IMR-90 (cell line): ENCODE data around the gene OPA3. TPM values are rescaled to one million over a fixed set of nuclear protein-coding genes. Genes with fewer than 3 reads are reported as not detected.

Experiments
- ATAC-seq: fragments of 200-7000 bp; cut with Tn5 transposase; 2 replicates; pipeline ENCODE4 v1.9.1; 2020; ENCODE audit warnings: low read depth, mild to moderate bottlenecking, moderate library complexity
- BruUV-seq: library from RNA; stranded (reverse); fragments of 400-500 nt; replicated peaks from 2 replicates; lab custom pipeline; 2021; lab: Mats Ljungman, UMichigan
- CTCF ChIA-PET: fragments of 300-600 bp; formaldehyde crosslinking; extraction: SDS; loops from one replicate; lab custom pipeline; 2021; ENCODE audit warnings: antibody characterized with exemption; lab: Yijun Ruan, JAX
- POLR2A ChIA-PET: fragments of 300-600 bp; sonication (Branson Sonifier 250); formaldehyde crosslinking; loops from one replicate; lab custom pipeline; 2022; ENCODE audit warnings: antibody characterized with exemption; ENCODE audit not compliant: unreplicated experiment; lab: Charles Lee
- DNase-seq: peaks from one replicate; pipeline ENCODE4 v3.0.0; 2013
- H2AFZ ChIP-seq: replicated peaks from 2 replicates; pipeline ENCODE3; 2013; ENCODE audit warnings: low read length, mild to moderate bottlenecking; ENCODE audit not compliant: poor library complexity
- H2AK5ac ChIP-seq: 2 replicates; pipeline ENCODE4 v1.6.1; 2013; ENCODE audit warnings: low read depth, low read length, inconsistent platforms
- H2AK9ac ChIP-seq: replicated peaks from 2 replicates; pipeline ENCODE3; 2013; ENCODE audit warnings: mild to moderate bottlenecking, low read depth, low read length, moderate library complexity; ENCODE audit not compliant: poor library complexity
- H2BK120ac ChIP-seq: 2 replicates; pipeline ENCODE4 v1.6.1; 2013; ENCODE audit warnings: low read depth, low read length, inconsistent platforms
- H2BK15ac ChIP-seq: 3 replicates; pipeline ENCODE4 v1.6.1; 2013; ENCODE audit warnings: low read depth, low read length, inconsistent platforms
- H2BK20ac ChIP-seq: 2 replicates; pipeline ENCODE4 v1.6.1; 2013; ENCODE audit warnings: low read depth, mild to moderate bottlenecking, inconsistent platforms, low read length, moderate library complexity
- H2BK5ac ChIP-seq: 2 replicates; pipeline ENCODE4 v1.6.1; 2013; ENCODE audit warnings: mild to moderate bottlenecking, low read depth, low read length, inconsistent platforms; ENCODE audit not compliant: poor library complexity, severe bottlenecking
- H3K14ac ChIP-seq: replicated peaks from 2 replicates; pipeline ENCODE4 v1.6.1; 2013; ENCODE audit warnings: low read depth, low read length, inconsistent platforms
- H3K18ac ChIP-seq: 2 replicates; pipeline ENCODE4 v1.6.1; 2013; ENCODE audit warnings: low read depth, low read length, control low read depth
- H3K23ac ChIP-seq: 2 replicates; pipeline ENCODE4 v1.6.1; 2013; ENCODE audit warnings: low read depth, low read length, inconsistent platforms
- H3K27ac ChIP-seq: 2 replicates; pipeline ENCODE4 v1.5.1; 2013; ENCODE audit warnings: mild to moderate bottlenecking, control low read depth, low read length; ENCODE audit not compliant: insufficient read depth
- H3K27me3 ChIP-seq: 2 replicates; pipeline ENCODE4 v1.6.1; 2013; ENCODE audit warnings: low read length; ENCODE audit not compliant: control insufficient read depth, insufficient read depth
- H3K36me3 ChIP-seq: 2 replicates; pipeline ENCODE4 v1.6.1; 2013; ENCODE audit warnings: low read length, mixed read lengths; ENCODE audit not compliant: control insufficient read depth, insufficient read depth
- H3K4ac ChIP-seq: 2 replicates; pipeline ENCODE4 v1.6.1; 2013; ENCODE audit warnings: low read depth, low read length, inconsistent platforms
- H3K4me1 ChIP-seq: 2 replicates; pipeline ENCODE4 v1.6.1; 2013; ENCODE audit warnings: low read length, mixed read lengths; ENCODE audit not compliant: control insufficient read depth, insufficient read depth
- H3K4me2 ChIP-seq: 2 replicates; pipeline ENCODE4 v1.6.1; 2013; ENCODE audit warnings: low read depth, mild to moderate bottlenecking, control low read depth, low read length, moderate library complexity
- H3K4me3 ChIP-seq: 2 replicates; pipeline ENCODE4 v1.5.1; 2013; ENCODE audit warnings: low read depth, mild to moderate bottlenecking, control low read depth, low read length, moderate library complexity; ENCODE audit not compliant: insufficient read depth
- H3K56ac ChIP-seq: 2 replicates; pipeline ENCODE4 v1.6.1; 2013; ENCODE audit warnings: low read length, inconsistent platforms; ENCODE audit not compliant: insufficient read depth; ENCODE audit errors: extremely low read depth
- H3K79me1 ChIP-seq, 2 experiments: 2 replicates each; pipeline ENCODE4 v1.6.1; 2013; ENCODE audit warnings: low read length in 2 of 2, inconsistent platforms in 1 of 2, low read depth in 1 of 2
- H3K9ac ChIP-seq: 2 replicates; pipeline ENCODE4 v1.6.1; 2013; ENCODE audit warnings: low read depth, low read length, control low read depth
- H3K9me1 ChIP-seq: 2 replicates; pipeline ENCODE4 v1.6.1; 2013; ENCODE audit warnings: low read length, inconsistent platforms; ENCODE audit not compliant: insufficient read depth
- H3K9me3 ChIP-seq: 2 replicates; pipeline ENCODE4 v1.6.1; 2013; ENCODE audit warnings: low read length; ENCODE audit not compliant: control insufficient read depth, insufficient read depth
- H4K20me1 ChIP-seq: 2 replicates; pipeline ENCODE4 v1.6.1; 2013; ENCODE audit warnings: low read length, inconsistent platforms; ENCODE audit not compliant: insufficient read depth
- H4K5ac ChIP-seq: 2 replicates; pipeline ENCODE4 v1.6.1; 2013; ENCODE audit warnings: mild to moderate bottlenecking, low read depth, low read length, control low read depth
- H4K8ac ChIP-seq, 2 experiments: 2 replicates each; pipeline ENCODE4 v1.6.1; 2013; ENCODE audit warnings: low read depth in 2 of 2, low read length in 2 of 2, control low read depth in 1 of 2, inconsistent platforms in 1 of 2
- H4K91ac ChIP-seq: 2 replicates; pipeline ENCODE4 v1.6.1; 2013; ENCODE audit warnings: low read depth, low read length, inconsistent platforms; ENCODE audit not compliant: insufficient read depth
- BHLHE40 ChIP-seq: fragments of 150-350 bp; IDR thresholded peaks from 2 replicates; pipeline ENCODE4 v1.6.1; 2016; ENCODE audit warnings: mild to moderate bottlenecking, low read depth, low read length
- CEBPB ChIP-seq: IDR thresholded peaks from 2 replicates; pipeline ENCODE4 v1.6.1; 2012; ENCODE audit warnings: low read depth, low read length, improper control_type of control experiment
- CHD1 ChIP-seq: IDR thresholded peaks from 2 replicates; pipeline ENCODE4 v1.6.1; 2012; ENCODE audit warnings: low read depth, low read length, improper control_type of control experiment
- CTCF ChIP-seq: conservative IDR thresholded peaks from 2 replicates; pipeline ENCODE4 v1.5.1; 2012; ENCODE audit warnings: mild to moderate bottlenecking, low read depth, low read length, improper control_type of control experiment
- ELK1 ChIP-seq: fragments of 150-350 bp; IDR thresholded peaks from 2 replicates; pipeline ENCODE4 v1.6.1; 2016; ENCODE audit warnings: low read depth, mild to moderate bottlenecking, low read length, moderate library complexity, borderline replicate concordance
- FOS ChIP-seq: fragments of 150-350 bp; IDR thresholded peaks from 2 replicates; pipeline ENCODE4 v1.6.1; 2016; ENCODE audit warnings: low read depth, low read length
- MAFK ChIP-seq: IDR thresholded peaks from 2 replicates; pipeline ENCODE4 v1.6.1; 2012; ENCODE audit warnings: low read depth, low read length, improper control_type of control experiment
- MAZ ChIP-seq: IDR thresholded peaks from 2 replicates; pipeline ENCODE4 v1.6.1; 2012; ENCODE audit warnings: low read depth, mild to moderate bottlenecking, low read length, improper control_type of control experiment, moderate library complexity, borderline replicate concordance
- MXI1 ChIP-seq: IDR thresholded peaks from 2 replicates; pipeline ENCODE4 v1.6.1; 2012; ENCODE audit warnings: low read depth, mild to moderate bottlenecking, low read length, moderate library complexity, borderline replicate concordance
- NFE2L2 ChIP-seq: fragments of 150-350 bp; IDR thresholded peaks from 2 replicates; pipeline ENCODE4 v1.6.1; 2016; ENCODE audit warnings: low read depth, mild to moderate bottlenecking, low read length
- POLR2A ChIP-seq: IDR thresholded peaks from 2 replicates; pipeline ENCODE4 v1.6.1; 2012; ENCODE audit warnings: mild to moderate bottlenecking, low read depth, low read length
- RAD21 ChIP-seq: IDR thresholded peaks from 2 replicates; pipeline ENCODE4 v1.6.1; 2012; ENCODE audit warnings: low read length, improper control_type of control experiment
- RCOR1 ChIP-seq: IDR thresholded peaks from 2 replicates; pipeline ENCODE4 v1.6.1; 2012; ENCODE audit warnings: mild to moderate bottlenecking, low read length, improper control_type of control experiment; ENCODE audit not compliant: insufficient replicate concordance
- RFX5 ChIP-seq: IDR thresholded peaks from 2 replicates; pipeline ENCODE4 v1.8.0; 2012; ENCODE audit warnings: low read depth, mild to moderate bottlenecking, low read length, moderate library complexity
- SMC3 ChIP-seq: fragments of 150-350 bp; IDR thresholded peaks from 2 replicates; pipeline ENCODE4 v1.6.1; 2016; ENCODE audit warnings: low read depth, mild to moderate bottlenecking, antibody characterized with exemption, low read length, moderate library complexity
- WGBS, 2 experiments: methylation state at CpG; one replicate each; pipeline versions ENCODE4 v1.1.5 to v1.1.7; 2013; ENCODE audit warnings: missing lambda C conversion rate in 2 of 2; ENCODE audit not compliant: insufficient read length in 1 of 2; ENCODE audit errors: extremely low coverage in 2 of 2; 5-methylcytosine and 5-hydroxymethylcytosine counted together
- dilution Hi-C: fragments of 300-500 bp; cut with HindIII; formaldehyde crosslinking; loops from one replicate; pipeline ENCODE4 v1.14.3; 2018; ENCODE audit warnings: low sequenced_read_pairs; ENCODE audit not compliant: unreplicated experiment
- in situ Hi-C: fragments of 300-500 bp; cut with MboI; formaldehyde crosslinking; loops from 3 replicates; pipeline ENCODE4 v1.14.3; 2019; ENCODE audit warnings: low sequenced_read_pairs, inconsistent platforms, mixed read lengths
- intact Hi-C: fragments of 100-400 bp; cut with micrococcal nuclease; formaldehyde crosslinking; loops from 2 replicates; pipeline ENCODE4 v1.10.0; 2022
- polyA plus RNA-seq, 3 experiments: library from polyadenylated mRNA; depleted of rRNA; stranded (reverse); fragments of >200 nt; gene quantifications; 2 replicates each; pipeline ENCODE4 v1.2.3, GENCODE V29; 2012; ENCODE audit warnings: low replicate concordance in 1 of 3
- total RNA-seq: library from RNA; depleted of rRNA; stranded (reverse); fragments of >200 nt; gene quantifications from 2 replicates; pipeline ENCODE4 v1.2.3, GENCODE V29; 2012

OPA3 gene
- total and polyA plus RNA-seq, 2 of the 4 experiments (the other 2 are of a cell fraction), result 5.2 to 9.6 TPM

- dilution Hi-C loops, result no loop called here
- no peak overlapping the region for H2BK20ac ChIP-seq
- TF ChIP-seq ELK1 (no peak), RAD21 (no peak), CHD1 (no peak), MAFK (no peak), RFX5 (no peak), SMC3 (no peak), CTCF (no peak), CEBPB (no peak), NFE2L2 (no peak), FOS (no peak), BHLHE40 (no peak), MXI1 (no peak), POLR2A (no peak), MAZ (no peak), RCOR1 (no peak)
- no peak overlapping the region for H3K14ac ChIP-seq
- no peak overlapping the region for H2BK15ac ChIP-seq
- DNase-seq (no peak), ATAC-seq (no peak)
- no peaks in the 10 kb centered on the region for H4K20me1 ChIP-seq
- no peaks in the 10 kb centered on the region for H3K9me1 ChIP-seq
- BruUV-seq, result no TSS peak
- no peak overlapping the region for H2AK5ac ChIP-seq
- intact Hi-C loops, result no loop called here
- in situ Hi-C loops, result no loop called here
- ChIA-PET POLR2A (no interaction called here), CTCF (no interaction called here)
- 0 out of 2 replicates have a peak, but pooled peaks cover under 1% of the 10 kb centered on the region for H3K4me1 ChIP-seq
- H2BK5ac ChIP-seq, result no peak overlapping the region
- H3K4me2 ChIP-seq, result no peak overlapping the region
- H3K27ac ChIP-seq, result no peak overlapping the region
- H3K36me3 ChIP-seq, result no peaks in the 10 kb centered on the region
- 49% methylated on average over 6 of the region's 15 CpGs; no CpG with 5 or more reads in 1 of the 2 experiments for WGBS, 2 experiments
- H3K18ac ChIP-seq, result no peak overlapping the region
- no peaks in the 10 kb centered on the region for H3K79me1 ChIP-seq
- H4K91ac ChIP-seq, result no peak overlapping the region
- H4K8ac ChIP-seq, result no peak overlapping the region
- H3K27me3 ChIP-seq, result peaks cover 7% of the 10 kb centered on the region
- H3K9me3 ChIP-seq, result no peaks in the 10 kb centered on the region
- no peak overlapping the region for H4K5ac ChIP-seq
- H2AK9ac ChIP-seq, result peak overlapping the region; percentile 65
- H3K4me3 ChIP-seq, result no peak overlapping the region
- no peak overlapping the region for H3K23ac ChIP-seq
- no peak overlapping the region for H3K56ac ChIP-seq
- no peak overlapping the region for H3K9ac ChIP-seq
- H3K4ac ChIP-seq, result no peak overlapping the region
- H2AFZ ChIP-seq, result peak overlapping the region; percentile 81
- no peak overlapping the region for H2BK120ac ChIP-seq
These were observed 5.8 kb upstream of the OPA3 start for GRCh38 chr19:45590300-45591003.
